Glutamatergic neuron (in vitro differentiated cells): Measurements from ENCODE around the gene ATR. TPM values are rescaled to one million over a fixed set of nuclear protein-coding genes. Genes with fewer than 3 reads are reported as not detected.
A peak's percentile ranks its signal among the peaks of the same experiment; 100 is the strongest.

ENCODE experiments used
- DNase-seq: peaks from one replicate; pipeline ENCODE4 v3.0.0; 2022
- H3K27ac Mint-ChIP-seq: one replicate; pipeline ENCODE4 v1.8.0; 2020; ENCODE audit warnings: mild to moderate bottlenecking, mixed read lengths, inconsistent platforms; ENCODE audit not compliant: unreplicated experiment
- H3K27me3 Mint-ChIP-seq: one replicate; pipeline ENCODE4 v1.8.0; 2020; ENCODE audit warnings: mild to moderate bottlenecking, moderate library complexity, mixed read lengths, inconsistent platforms; ENCODE audit not compliant: unreplicated experiment
- H3K36me3 Mint-ChIP-seq: one replicate; pipeline ENCODE4 v1.8.0; 2020; ENCODE audit warnings: mild to moderate bottlenecking, mixed read lengths, inconsistent platforms; ENCODE audit not compliant: unreplicated experiment
- H3K4me1 Mint-ChIP-seq: one replicate; pipeline ENCODE4 v1.8.0; 2020; ENCODE audit warnings: mild to moderate bottlenecking, low read depth, mixed read lengths, inconsistent platforms; ENCODE audit not compliant: unreplicated experiment
- H3K4me3 Mint-ChIP-seq: one replicate; pipeline ENCODE4 v1.8.0; 2020; ENCODE audit warnings: mild to moderate bottlenecking, mixed read lengths, inconsistent platforms; ENCODE audit not compliant: unreplicated experiment
- H3K9me3 Mint-ChIP-seq: one replicate; pipeline ENCODE4 v1.8.0; 2020; ENCODE audit warnings: mild to moderate bottlenecking, moderate library complexity, mixed read lengths, inconsistent platforms; ENCODE audit not compliant: unreplicated experiment
- CTCF ChIP-seq: fragments of 200-600 bp; sonication (generic); IDR thresholded peaks from one replicate; pipeline ENCODE4 v1.5.0; 2021; ENCODE audit not compliant: partially characterized antibody, unreplicated experiment
- total RNA-seq: library from RNA; stranded (reverse); fragmentation: NEBNext Ultra II Directional; extraction: Animal tissue kit (Norgen Biotek cat#: 25700); gene quantifications from one replicate; pipeline ENCODE4 v1.2.1, GENCODE V29; 2021; ENCODE audit not compliant: unreplicated experiment

Gene ATR
- total RNA-seq, 1 donor from 2014 or later = 18.3 TPM

GRCh38 chr3:142436951-142437585 lies 141.5 kb downstream of the ATR start:
- Mint-ChIP-seq H3K9me3 (peaks cover 1% of the 10 kb centered on the region), H3K27me3 (no peaks in the 10 kb centered on the region)
- DNase-seq = no peak

GRCh38 chr3:142434503-142434902 lies 144.0 kb downstream of the ATR start:
- Mint-ChIP-seq H3K4me3 (no peak overlapping the region), H3K27me3 (no peaks in the 10 kb centered on the region), H3K9me3 (no peaks in the 10 kb centered on the region), H3K4me1 (peaks cover 14% of the 10 kb centered on the region), H3K27ac (no peak overlapping the region), H3K36me3 (no peaks in the 10 kb centered on the region)
- TF ChIP-seq CTCF = no peak
- no peak for DNase-seq

More at GRCh38 chr3:142436951-142437585, 141.5 kb downstream of the ATR start:
- Mint-ChIP-seq H3K36me3 (no peaks in the 10 kb centered on the region), H3K27ac (peak overlapping the region; percentile 3), H3K4me1 (peaks cover 7% of the 10 kb centered on the region), H3K4me3 (no peak overlapping the region)
- TF ChIP-seq CTCF = no peak

- H3K36me3 Mint-ChIP-seq = no peaks in the 10 kb centered on the region
- no peak overlapping the region for H3K27ac Mint-ChIP-seq
- TF ChIP-seq CTCF = no peak
- no peaks in the 10 kb centered on the region for H3K27me3 Mint-ChIP-seq
- H3K4me1 Mint-ChIP-seq = peaks cover 7% of the 10 kb centered on the region
- no peaks in the 10 kb centered on the region for H3K9me3 Mint-ChIP-seq
- no peak overlapping the region for H3K4me3 Mint-ChIP-seq
- no peak for DNase-seq
These were observed 145.4 kb downstream of the ATR start for GRCh38 chr3:142433110-142433509.

- no peak overlapping the region for H3K27ac Mint-ChIP-seq
- no peaks in the 10 kb centered on the region for H3K9me3 Mint-ChIP-seq
- H3K27me3 Mint-ChIP-seq = no peaks in the 10 kb centered on the region
- no peak for TF ChIP-seq CTCF
- no peak for DNase-seq
- peaks cover 7% of the 10 kb centered on the region for H3K4me1 Mint-ChIP-seq
- H3K36me3 Mint-ChIP-seq = no peaks in the 10 kb centered on the region
- H3K4me3 Mint-ChIP-seq = no peak overlapping the region
These were observed 149.0 kb downstream of the ATR start for GRCh38 chr3:142429582-142429981.

- DNase-seq = no peak
- H3K36me3 Mint-ChIP-seq = no peaks in the 10 kb centered on the region
- no peak overlapping the region for H3K27ac Mint-ChIP-seq
- no peak overlapping the region for H3K4me3 Mint-ChIP-seq
- H3K4me1 Mint-ChIP-seq = no peaks in the 10 kb centered on the region
- no peaks in the 10 kb centered on the region for H3K27me3 Mint-ChIP-seq
- no peak for TF ChIP-seq CTCF
- no peaks in the 10 kb centered on the region for H3K9me3 Mint-ChIP-seq
These were observed 153.8 kb downstream of the ATR start for GRCh38 chr3:142424754-142425153.
